ENCODE data around the gene ITGA7.

Gene ITGA7

DNA sequence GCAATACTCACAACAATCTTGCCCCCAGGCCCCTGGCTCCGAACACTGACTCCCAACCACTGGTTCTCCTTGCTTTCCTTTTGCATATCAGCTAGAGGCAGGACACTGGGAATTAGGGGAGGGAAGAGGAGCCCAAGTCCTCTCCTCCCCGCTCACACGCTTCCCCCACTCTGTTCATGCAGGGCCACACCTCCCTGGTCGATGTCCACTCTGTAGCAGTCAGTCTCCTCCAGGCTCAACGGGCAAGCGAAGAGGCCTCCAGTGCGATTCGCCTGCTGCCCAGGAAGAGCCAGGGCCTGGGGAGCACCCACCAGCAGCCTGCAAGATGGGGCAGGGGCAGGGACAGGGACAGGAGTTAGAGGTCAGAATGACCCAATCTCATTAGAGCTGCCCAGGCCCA is 4.8 kb downstream of the ITGA7 start:
- Histone ChIP-seq H3K27me3 (replicated peaks; ENCODE audit: control insufficient read depth, insufficient read depth, low read length) (peaks cover 4% of the 10 kb centered on the region), H3K36me3 (ENCODE audit: control insufficient read depth, insufficient read depth, low read length) (no peaks in the 10 kb centered on the region), H3K4me3 (replicated peaks; ENCODE audit: low read depth, low read length) (no peak overlapping the region)
- TF ChIP-seq, protein P1, sequence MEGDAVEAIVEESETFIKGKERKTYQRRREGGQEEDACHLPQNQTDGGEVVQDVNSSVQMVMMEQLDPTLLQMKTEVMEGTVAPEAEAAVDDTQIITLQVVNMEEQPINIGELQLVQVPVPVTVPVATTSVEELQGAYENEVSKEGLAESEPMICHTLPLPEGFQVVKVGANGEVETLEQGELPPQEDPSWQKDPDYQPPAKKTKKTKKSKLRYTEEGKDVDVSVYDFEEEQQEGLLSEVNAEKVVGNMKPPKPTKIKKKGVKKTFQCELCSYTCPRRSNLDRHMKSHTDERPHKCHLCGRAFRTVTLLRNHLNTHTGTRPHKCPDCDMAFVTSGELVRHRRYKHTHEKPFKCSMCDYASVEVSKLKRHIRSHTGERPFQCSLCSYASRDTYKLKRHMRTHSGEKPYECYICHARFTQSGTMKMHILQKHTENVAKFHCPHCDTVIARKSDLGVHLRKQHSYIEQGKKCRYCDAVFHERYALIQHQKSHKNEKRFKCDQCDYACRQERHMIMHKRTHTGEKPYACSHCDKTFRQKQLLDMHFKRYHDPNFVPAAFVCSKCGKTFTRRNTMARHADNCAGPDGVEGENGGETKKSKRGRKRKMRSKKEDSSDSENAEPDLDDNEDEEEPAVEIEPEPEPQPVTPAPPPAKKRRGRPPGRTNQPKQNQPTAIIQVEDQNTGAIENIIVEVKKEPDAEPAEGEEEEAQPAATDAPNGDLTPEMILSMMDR (IDR thresholded peaks at IDR 0.05; ENCODE audit: insufficient read depth, low read length, poor library complexity, severe bottlenecking) = no peak
- no peak for DNase-seq (ENCODE audit: extremely low read depth, insufficient read length)

DNA sequence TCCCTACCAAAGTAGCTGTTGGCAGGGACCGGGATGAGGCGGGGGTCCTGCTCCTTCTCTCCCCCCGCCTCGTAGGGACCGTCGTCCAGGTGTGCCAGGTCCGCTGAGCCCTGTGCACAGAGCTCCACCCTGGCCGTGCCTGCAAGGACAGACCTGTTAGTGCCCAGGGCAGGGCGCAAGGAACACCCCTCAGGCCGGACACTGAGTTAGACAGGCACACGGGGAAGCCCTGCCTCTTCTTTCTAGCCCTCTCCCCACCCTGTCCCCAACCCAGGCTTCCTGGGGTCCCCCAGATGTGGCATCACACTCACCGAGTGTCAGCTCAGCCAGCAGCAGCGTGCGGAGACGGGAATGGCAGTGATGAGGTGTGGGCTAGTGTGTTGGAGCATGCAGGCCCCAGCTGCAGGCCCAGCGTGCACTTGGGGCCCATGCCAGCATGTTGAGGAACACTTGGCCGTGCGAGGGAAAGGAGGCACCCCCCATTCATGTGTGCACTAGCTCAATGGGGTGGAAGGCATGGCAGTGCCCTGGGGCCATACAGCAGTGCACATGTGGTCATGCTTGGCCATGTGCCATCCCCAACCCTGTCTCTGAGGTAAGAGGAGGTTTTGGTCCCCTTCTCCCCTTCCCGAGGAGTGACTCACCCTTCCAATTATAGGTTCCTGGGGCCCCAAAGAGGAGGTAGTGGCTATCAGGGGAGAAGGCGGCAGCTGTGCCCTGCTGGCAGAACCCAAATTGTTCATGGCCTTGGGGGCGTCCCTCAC is 7.3 kb downstream of the ITGA7 start:
- peaks cover 2% of the 10 kb centered on the region for H3K27me3 ChIP-seq (replicated peaks; ENCODE audit: control insufficient read depth, insufficient read depth, low read length)
- no peak overlapping the region for H3K4me3 ChIP-seq (replicated peaks; ENCODE audit: low read depth, low read length)
- H3K36me3 ChIP-seq (ENCODE audit: control insufficient read depth, insufficient read depth, low read length) = no peaks in the 10 kb centered on the region
- TF ChIP-seq, protein P1 (IDR thresholded peaks at IDR 0.05; ENCODE audit: insufficient read depth, low read length, poor library complexity, severe bottlenecking) = no peak
- no peak for DNase-seq (ENCODE audit: extremely low read depth, insufficient read length)

DNA sequence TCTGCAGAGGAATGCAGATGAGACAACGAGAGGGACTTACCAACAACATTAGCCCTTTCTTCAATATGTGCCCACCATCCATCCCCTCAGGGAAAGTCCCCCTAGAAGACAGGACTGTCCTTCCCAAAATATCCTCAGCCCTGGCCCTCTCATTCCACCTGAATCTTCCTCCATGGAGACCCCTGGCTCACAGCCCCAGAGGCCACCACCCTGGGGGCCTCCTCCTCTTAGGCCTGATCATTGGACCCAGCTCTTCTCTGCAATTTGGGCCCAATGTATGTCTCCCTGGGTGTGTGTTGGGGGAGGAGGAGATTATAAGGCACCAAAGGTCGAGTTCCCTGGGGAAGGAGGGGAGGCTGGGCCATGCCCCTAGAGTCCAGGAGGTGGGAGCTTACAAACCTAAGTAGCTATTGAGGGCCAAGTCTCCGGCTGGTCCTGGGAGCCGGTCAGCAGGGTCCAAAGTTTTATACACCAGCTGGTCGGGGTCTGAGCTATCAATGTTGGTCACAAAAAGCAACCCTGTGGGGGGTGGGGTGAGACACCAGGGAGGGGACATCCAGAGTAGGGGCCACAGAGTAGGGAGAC is 8.1 kb downstream of the ITGA7 start:
- Histone ChIP-seq H3K27me3 (replicated peaks; ENCODE audit: control insufficient read depth, insufficient read depth, low read length) (peaks cover 2% of the 10 kb centered on the region), H3K4me3 (replicated peaks; ENCODE audit: low read depth, low read length) (no peak overlapping the region)

GRCh38 chr12:55698965-55699364 is 8.7 kb downstream of the ITGA7 start:
- peaks cover 2% of the 10 kb centered on the region; the same call in 1 of the 2 replicates for H3K27me3 ChIP-seq (replicated peaks; ENCODE audit: control insufficient read depth, insufficient read depth, low read length)

More for the DNA sequence above, 8.1 kb downstream of the ITGA7 start:
- TF ChIP-seq, protein P1 (IDR thresholded peaks at IDR 0.05; ENCODE audit: insufficient read depth, low read length, poor library complexity, severe bottlenecking) = no peak
- no peak for DNase-seq (ENCODE audit: extremely low read depth, insufficient read length)
- H3K36me3 ChIP-seq (ENCODE audit: control insufficient read depth, insufficient read depth, low read length) = no peaks in the 10 kb centered on the region

DNA sequence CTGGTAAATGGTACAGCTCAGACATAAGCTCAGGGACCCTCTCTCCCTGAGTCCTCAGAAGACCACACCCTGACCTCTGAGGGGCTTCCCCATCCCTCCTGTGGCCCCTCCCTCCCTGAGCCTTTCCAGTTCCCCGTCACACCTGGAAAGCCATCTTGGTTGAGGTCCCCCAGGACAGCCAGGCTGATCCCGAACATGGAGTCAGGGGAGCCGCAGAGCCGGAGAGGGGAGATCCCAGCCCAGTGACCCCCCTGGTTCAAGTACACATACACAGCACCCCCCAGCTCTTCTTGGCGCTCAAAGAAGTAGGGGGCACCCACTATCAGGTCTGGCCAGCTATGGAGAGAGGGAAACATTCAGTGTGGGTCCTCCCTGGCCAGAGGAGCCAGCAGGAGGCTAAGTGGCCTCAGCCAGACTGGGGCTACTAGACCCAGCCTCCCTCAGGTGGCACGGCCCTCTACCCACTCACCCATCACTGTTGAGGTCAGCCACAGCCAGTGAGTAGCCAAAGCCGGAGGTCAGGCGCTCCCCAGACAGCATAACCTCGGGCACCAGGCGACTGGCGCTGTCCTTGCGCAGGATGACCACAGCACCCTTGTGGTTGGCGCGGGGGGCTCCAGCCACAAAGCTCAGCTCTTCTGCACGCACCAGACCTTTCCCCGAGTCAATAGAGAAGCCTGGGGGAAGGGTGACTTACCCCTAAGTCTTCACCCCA is 9.3 kb downstream of the ITGA7 start:
- no peaks in the 10 kb centered on the region for H3K36me3 ChIP-seq (ENCODE audit: control insufficient read depth, insufficient read depth, low read length)
- DNase-seq (ENCODE audit: extremely low read depth, insufficient read length) = no peak
- TF ChIP-seq, protein P1 (IDR thresholded peaks at IDR 0.05; ENCODE audit: insufficient read depth, low read length, poor library complexity, severe bottlenecking) = no peak
- H3K4me3 ChIP-seq (replicated peaks; ENCODE audit: low read depth, low read length) = no peak overlapping the region
- H3K27me3 ChIP-seq (replicated peaks; ENCODE audit: control insufficient read depth, insufficient read depth, low read length) = peaks cover 2% of the 10 kb centered on the region; the same call in 1 of the 2 replicates

More at GRCh38 chr12:55698965-55699364, 8.7 kb downstream of the ITGA7 start:
- H3K4me3 ChIP-seq (replicated peaks; ENCODE audit: low read depth, low read length) = no peak overlapping the region
- no peak for DNase-seq (ENCODE audit: extremely low read depth, insufficient read length)
- TF ChIP-seq, protein P1 (IDR thresholded peaks at IDR 0.05; ENCODE audit: insufficient read depth, low read length, poor library complexity, severe bottlenecking) = no peak
- no peaks in the 10 kb centered on the region for H3K36me3 ChIP-seq (ENCODE audit: control insufficient read depth, insufficient read depth, low read length)

All from GM06990 (cell line).